K562 (cell line): ENCODE measurements around the gene LBR. TPM values are rescaled to one million over a fixed set of nuclear protein-coding genes. Genes with fewer than 3 reads are reported as not detected.

ENCODE experiments used
- ATAC-seq: fragments of 200-7000 bp; cut with Tn5 transposase; 3 replicates; pipeline ENCODE4 v1.9.1; 2020; ENCODE audit warnings: moderate library complexity
- BruUV-seq: library from RNA; stranded (reverse); fragments of 400-500 nt; replicated peaks from 2 replicates; lab custom pipeline; 2021; lab: Mats Ljungman, UMichigan
- CTCF ChIA-PET: fragments of 300-600 bp; formaldehyde crosslinking; extraction: SDS; loops from one replicate; lab custom pipeline; 2021; ENCODE audit warnings: low intra/inter-chr PET ratio; lab: Yijun Ruan, JAX
- POLR2A ChIA-PET: fragments of 300-600, 350-650 bp; sonication (Branson Sonifier 250); formaldehyde crosslinking; extraction: SDS; loops from one replicate; lab custom pipeline; 2021; ENCODE audit warnings: antibody characterized with exemption, inconsistent platforms; lab: Yijun Ruan, JAX
- DNase-seq, 4 experiments: peaks; one replicate each; pipeline versions ENCODE4 v3.0.0 to v3.0.0-alpha.2; 2011 to 2018; ENCODE audit warnings: low spot score in 3 of 4, mixed read lengths in 3 of 4; ENCODE audit errors: extremely low read depth in 1 of 4
- FAIRE-seq: peaks from 2 replicates; lab custom pipeline; 2011; peaks lifted over from hg19 to GRCh38; lab: Jason Lieb, UNC
- H2AFZ ChIP-seq: 2 replicates; pipeline ENCODE4 v1.6.0; 2011; ENCODE audit warnings: low read depth, low read length, control low read depth, inconsistent platforms
- H3K27ac ChIP-seq: fragments of 200-600 bp; 3 replicates; pipeline ENCODE4 v1.8.0; 2011; ENCODE audit warnings: low read depth, mild to moderate bottlenecking, control low read depth, inconsistent platforms, low read length, moderate library complexity, mixed read lengths; ENCODE audit errors: extremely low read depth
- H3K27me3 ChIP-seq, 2 experiments: fragments of 300-600 bp in 1 of 2; 2 replicates in 1 of 2; 3 replicates in 1 of 2; pipeline versions ENCODE4 v1.6.0 to v1.8.0; 2011; ENCODE audit warnings: inconsistent platforms in 2 of 2, low read length in 2 of 2, mild to moderate bottlenecking in 1 of 2, mixed read lengths in 1 of 2, moderate library complexity in 1 of 2; ENCODE audit not compliant: control insufficient read depth in 2 of 2, insufficient read depth in 2 of 2
- H3K36me3 ChIP-seq: fragments of 300-600 bp; 3 replicates; pipeline ENCODE4 v1.8.0; 2011; ENCODE audit warnings: mild to moderate bottlenecking, low read length, inconsistent platforms; ENCODE audit not compliant: control insufficient read depth, insufficient read depth
- H3K4me1 ChIP-seq, 2 experiments: fragments of 200-600 bp in 1 of 2; replicated peaks in 1 of 2; 2 replicates in 1 of 2; 3 replicates in 1 of 2; pipeline versions ENCODE4 v1.5.1 to v1.8.0; 2011; ENCODE audit warnings: inconsistent platforms in 2 of 2, low read length in 2 of 2, mild to moderate bottlenecking in 1 of 2, mixed read lengths in 1 of 2, moderate library complexity in 1 of 2; ENCODE audit not compliant: control insufficient read depth in 2 of 2, insufficient read depth in 2 of 2
- H3K4me2 ChIP-seq: 2 replicates; pipeline ENCODE4 v1.6.1; 2011; ENCODE audit warnings: low read length, control low read depth, inconsistent platforms, mixed read lengths; ENCODE audit not compliant: insufficient read depth
- H3K4me3 ChIP-seq: fragments of 200-600 bp; sonication (generic), shearing (Covaris generic); 2 replicates; pipeline ENCODE4 v1.5.1; 2016; ENCODE audit warnings: control low read depth, inconsistent platforms
- H3K79me2 ChIP-seq: fragments of 200-600 bp; 3 replicates; pipeline ENCODE4 v1.8.0; 2011; ENCODE audit warnings: low read length, inconsistent platforms; ENCODE audit not compliant: control insufficient read depth, insufficient read depth
- H3K9ac ChIP-seq, 2 experiments: 2 replicates each; pipeline versions ENCODE4 v1.6.0 to v1.6.1; 2011; ENCODE audit warnings: low read depth in 2 of 2, low read length in 2 of 2, control low read depth in 1 of 2, inconsistent platforms in 1 of 2, mild to moderate bottlenecking in 1 of 2, mixed read lengths in 1 of 2; ENCODE audit not compliant: insufficient read depth in 1 of 2
- H3K9me1 ChIP-seq: one replicate; pipeline ENCODE4 v1.6.0; 2011; ENCODE audit warnings: inconsistent platforms, mild to moderate bottlenecking, low read length, moderate library complexity; ENCODE audit not compliant: control insufficient read depth, insufficient read depth
- H3K9me3 ChIP-seq: replicated peaks from 2 replicates; pipeline ENCODE4 v1.5.1; 2011; ENCODE audit warnings: low read depth, low read length, inconsistent platforms; ENCODE audit not compliant: control insufficient read depth, insufficient read depth
- H4K20me1 ChIP-seq: replicated peaks from 2 replicates; pipeline ENCODE4 v1.6.1; 2011; ENCODE audit warnings: low read length, inconsistent platforms, mixed read lengths; ENCODE audit not compliant: control insufficient read depth, insufficient read depth
- CEBPB ChIP-seq: fragments of 450-650 bp; IDR thresholded peaks from 2 replicates; pipeline ENCODE4 v1.6.1; 2016; ENCODE audit warnings: missing genetic modification characterization, missing compliant biosample characterization
- CEBPG ChIP-seq, 3 experiments: fragments of 200-800 bp in 1 of 3; sonication (Bioruptor generic) in 1 of 3; sonication (generic) in 1 of 3; formaldehyde crosslinking in 1 of 3; IDR thresholded peaks in 2 of 3; conservative IDR thresholded peaks in 1 of 3; 2 replicates each; pipeline versions ENCODE4 v1.6.1 to v1.8.0; 2016 to 2022; ENCODE audit warnings: missing compliant biosample characterization in 2 of 3, missing genetic modification characterization in 2 of 3, mild to moderate bottlenecking in 1 of 3, missing genetic modification reagents in 1 of 3
- ESRRB ChIP-seq: fragments of 250-450 bp; sonication (Bioruptor Pico); IDR thresholded peaks from 2 replicates; pipeline ENCODE4 v1.5.0; 2020; ENCODE audit warnings: mild to moderate bottlenecking, moderate library complexity, borderline replicate concordance
- KAT7 ChIP-seq: sonication (generic); formaldehyde crosslinking; IDR thresholded peaks from 2 replicates; pipeline ENCODE4 v1.8.0; 2022; ENCODE audit warnings: missing genetic modification reagents, mild to moderate bottlenecking, borderline replicate concordance
- WGBS: fragments of 100-300 bp; shearing (Covaris generic); methylation state at CpG from one replicate; pipeline ENCODE4 v1.1.6; 2016; ENCODE audit warnings: low coverage, mixed read lengths; ENCODE audit not compliant: insufficient coverage; ENCODE audit errors: missing lambda C conversion rate; 5-methylcytosine and 5-hydroxymethylcytosine counted together
- in situ Hi-C: fragments of 300-500 bp; cut with MboI; formaldehyde crosslinking; loops from 4 replicates; pipeline ENCODE4 v1.15.0; 2018; ENCODE audit warnings: inconsistent platforms, mixed read lengths
- intact Hi-C: fragments of 100-400 bp; cut with micrococcal nuclease; formaldehyde crosslinking; loops from 2 replicates; pipeline ENCODE4 v1.14.2; 2022
- polyA plus RNA-seq, 8 experiments: library from polyadenylated mRNA; depleted of rRNA in 4 of 8; stranded (reverse) in 5 of 8; unstranded in 3 of 8; fragments of >200 nt; fragmentation: Nextera tagmentation in 2 of 8; fragmentation: Illumina TruSeq in 1 of 8; extraction: Ambion mirVana in 2 of 8; extraction: Trizol in 1 of 8; gene quantifications; 2 replicates each; pipeline versions ENCODE4 v1.2.1 to v1.2.3, GENCODE V29; 2011 to 2014; ENCODE audit warnings: inconsistent platforms in 1 of 8, missing spikeins in 1 of 8
- total RNA-seq, 7 experiments: library from RNA; depleted of rRNA in 6 of 7; stranded (reverse); fragments of >200 nt in 6 of 7; fragmentation: Illumina TruSeq in 2 of 7; extraction: Trizol in 2 of 7; gene quantifications; 2 replicates each; pipeline versions ENCODE4 v1.2.1 to v1.2.3, GENCODE V29; 2011 to 2021; ENCODE audit warnings: low replicate concordance in 1 of 7
- TF ChIP-seq, protein P1 (sequence below): fragments of 250-450 bp; sonication (Bioruptor Pico); IDR thresholded peaks from 2 replicates; pipeline ENCODE4 v1.4.0; 2020; ENCODE audit warnings: mild to moderate bottlenecking, moderate library complexity, borderline replicate concordance

The LBR gene
- total and polyA plus RNA-seq, 9 of the 15 experiments (the other 6 are each of a cell fraction or from before 2014, with no cell fraction given) = 102 to 229 (median 197) TPM

DNA sequence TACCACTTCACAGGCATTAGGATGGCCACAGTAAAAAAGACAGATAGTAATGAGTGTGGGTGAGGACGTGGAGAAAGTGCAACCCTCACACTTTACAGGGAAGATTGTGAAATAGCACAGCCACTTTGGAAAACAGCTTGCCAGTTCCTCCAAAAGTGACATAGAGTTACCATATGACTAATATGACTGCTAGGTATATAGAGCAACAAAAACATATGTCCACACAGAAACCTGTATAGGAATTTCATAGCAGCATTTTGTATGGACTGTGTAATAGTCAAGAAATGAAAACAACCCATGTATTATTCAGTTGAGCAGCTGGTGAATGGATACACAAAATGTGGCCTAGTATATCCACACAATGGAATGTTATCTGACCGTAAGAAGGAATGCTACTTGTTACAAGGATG, 30.4 kb upstream of the LBR start:
- in situ Hi-C loops = no loop called here
- POLR2A ChIA-PET = interaction anchor here (1.0 kb wide), 1 partner anchor 21 kb away, joined by 3 read pairs; no protein-coding TSS in a partner anchor
- TF ChIP-seq KAT7 (CRISPR knock-in tag) = no peak
- no peak for TF ChIP-seq ESRRB (CRISPR knock-in tag)
- TF ChIP-seq, protein P1, sequence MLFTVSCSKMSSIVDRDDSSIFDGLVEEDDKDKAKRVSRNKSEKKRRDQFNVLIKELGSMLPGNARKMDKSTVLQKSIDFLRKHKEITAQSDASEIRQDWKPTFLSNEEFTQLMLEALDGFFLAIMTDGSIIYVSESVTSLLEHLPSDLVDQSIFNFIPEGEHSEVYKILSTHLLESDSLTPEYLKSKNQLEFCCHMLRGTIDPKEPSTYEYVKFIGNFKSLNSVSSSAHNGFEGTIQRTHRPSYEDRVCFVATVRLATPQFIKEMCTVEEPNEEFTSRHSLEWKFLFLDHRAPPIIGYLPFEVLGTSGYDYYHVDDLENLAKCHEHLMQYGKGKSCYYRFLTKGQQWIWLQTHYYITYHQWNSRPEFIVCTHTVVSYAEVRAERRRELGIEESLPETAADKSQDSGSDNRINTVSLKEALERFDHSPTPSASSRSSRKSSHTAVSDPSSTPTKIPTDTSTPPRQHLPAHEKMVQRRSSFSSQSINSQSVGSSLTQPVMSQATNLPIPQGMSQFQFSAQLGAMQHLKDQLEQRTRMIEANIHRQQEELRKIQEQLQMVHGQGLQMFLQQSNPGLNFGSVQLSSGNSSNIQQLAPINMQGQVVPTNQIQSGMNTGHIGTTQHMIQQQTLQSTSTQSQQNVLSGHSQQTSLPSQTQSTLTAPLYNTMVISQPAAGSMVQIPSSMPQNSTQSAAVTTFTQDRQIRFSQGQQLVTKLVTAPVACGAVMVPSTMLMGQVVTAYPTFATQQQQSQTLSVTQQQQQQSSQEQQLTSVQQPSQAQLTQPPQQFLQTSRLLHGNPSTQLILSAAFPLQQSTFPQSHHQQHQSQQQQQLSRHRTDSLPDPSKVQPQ (CRISPR knock-in tag) = no peak
- peak; percentile 76 for TF ChIP-seq CEBPB (tag)
- TF ChIP-seq CEBPG (CRISPR knock-in tag; IDR thresholded peaks at IDR 0.05) = 0 out of 2 replicates have a peak, but pooled peaks have one; percentile 31
- peak; percentile 43 to 45; a peak in 2 of 4 replicates for TF ChIP-seq CEBPG (tag; conservative IDR thresholded peaks at IDR 0.05 in 1 of 2, IDR thresholded peaks at IDR 0.05 in 1 of 2)
- Histone ChIP-seq H3K27me3 (peaks cover 3 to 7% of the 10 kb centered on the region in 2 experiments; a peak in 3 of 5 replicates), H3K79me2 (no peaks in the 10 kb centered on the region), H3K9me1 (no peaks in the 10 kb centered on the region), H3K27ac (no peak overlapping the region), H3K4me3 (no peak overlapping the region), H3K9ac (no peak overlapping the region), H3K36me3 (no peaks in the 10 kb centered on the region), H4K20me1 (peaks cover 4% of the 10 kb centered on the region; the same call in 1 of the 2 replicates), H3K4me1 (peaks cover 7 to 21% of the 10 kb centered on the region in 2 experiments; a peak in 3 of 5 replicates), H3K4me2 (no peak overlapping the region), H2AFZ (no peak overlapping the region), H3K9me3 (no peaks in the 10 kb centered on the region)
- FAIRE-seq (no peak), DNase-seq (no peak), ATAC-seq (no peak)
- CTCF ChIA-PET = no interaction called here
- 44% methylated on average over 2 of the region's 2 CpGs for WGBS
- no TSS peak for BruUV-seq
- intact Hi-C loops = no loop called here
